IMR-90 (cell line): ENCODE measurements around the gene SERPINB5. TPM values are rescaled to one million over a fixed set of nuclear protein-coding genes. Genes with fewer than 3 reads are reported as not detected.

Source experiments
- ATAC-seq: fragments of 200-7000 bp; cut with Tn5 transposase; 2 replicates; pipeline ENCODE4 v1.9.1; 2020; ENCODE audit warnings: low read depth, mild to moderate bottlenecking, moderate library complexity
- BruUV-seq: library from RNA; stranded (reverse); fragments of 400-500 nt; replicated peaks from 2 replicates; lab custom pipeline; 2021; lab: Mats Ljungman, UMichigan
- CTCF ChIA-PET: fragments of 300-600 bp; formaldehyde crosslinking; extraction: SDS; loops from one replicate; lab custom pipeline; 2021; ENCODE audit warnings: antibody characterized with exemption; lab: Yijun Ruan, JAX
- POLR2A ChIA-PET: fragments of 300-600 bp; sonication (Branson Sonifier 250); formaldehyde crosslinking; loops from one replicate; lab custom pipeline; 2022; ENCODE audit warnings: antibody characterized with exemption; ENCODE audit not compliant: unreplicated experiment; lab: Charles Lee
- DNase-seq: peaks from one replicate; pipeline ENCODE4 v3.0.0; 2013
- H2AFZ ChIP-seq: replicated peaks from 2 replicates; pipeline ENCODE3; 2013; ENCODE audit warnings: low read length, mild to moderate bottlenecking; ENCODE audit not compliant: poor library complexity
- H2AK5ac ChIP-seq: 2 replicates; pipeline ENCODE4 v1.6.1; 2013; ENCODE audit warnings: low read depth, low read length, inconsistent platforms
- H2AK9ac ChIP-seq: replicated peaks from 2 replicates; pipeline ENCODE3; 2013; ENCODE audit warnings: mild to moderate bottlenecking, low read depth, low read length, moderate library complexity; ENCODE audit not compliant: poor library complexity
- H2BK120ac ChIP-seq: 2 replicates; pipeline ENCODE4 v1.6.1; 2013; ENCODE audit warnings: low read depth, low read length, inconsistent platforms
- H2BK15ac ChIP-seq: 3 replicates; pipeline ENCODE4 v1.6.1; 2013; ENCODE audit warnings: low read depth, low read length, inconsistent platforms
- H2BK20ac ChIP-seq: 2 replicates; pipeline ENCODE4 v1.6.1; 2013; ENCODE audit warnings: low read depth, mild to moderate bottlenecking, inconsistent platforms, low read length, moderate library complexity
- H2BK5ac ChIP-seq: 2 replicates; pipeline ENCODE4 v1.6.1; 2013; ENCODE audit warnings: mild to moderate bottlenecking, low read depth, low read length, inconsistent platforms; ENCODE audit not compliant: poor library complexity, severe bottlenecking
- H3K14ac ChIP-seq: replicated peaks from 2 replicates; pipeline ENCODE4 v1.6.1; 2013; ENCODE audit warnings: low read depth, low read length, inconsistent platforms
- H3K18ac ChIP-seq: 2 replicates; pipeline ENCODE4 v1.6.1; 2013; ENCODE audit warnings: low read depth, low read length, control low read depth
- H3K23ac ChIP-seq: 2 replicates; pipeline ENCODE4 v1.6.1; 2013; ENCODE audit warnings: low read depth, low read length, inconsistent platforms
- H3K27ac ChIP-seq: 2 replicates; pipeline ENCODE4 v1.5.1; 2013; ENCODE audit warnings: mild to moderate bottlenecking, control low read depth, low read length; ENCODE audit not compliant: insufficient read depth
- H3K27me3 ChIP-seq: 2 replicates; pipeline ENCODE4 v1.6.1; 2013; ENCODE audit warnings: low read length; ENCODE audit not compliant: control insufficient read depth, insufficient read depth
- H3K36me3 ChIP-seq: 2 replicates; pipeline ENCODE4 v1.6.1; 2013; ENCODE audit warnings: low read length, mixed read lengths; ENCODE audit not compliant: control insufficient read depth, insufficient read depth
- H3K4ac ChIP-seq: 2 replicates; pipeline ENCODE4 v1.6.1; 2013; ENCODE audit warnings: low read depth, low read length, inconsistent platforms
- H3K4me1 ChIP-seq: 2 replicates; pipeline ENCODE4 v1.6.1; 2013; ENCODE audit warnings: low read length, mixed read lengths; ENCODE audit not compliant: control insufficient read depth, insufficient read depth
- H3K4me2 ChIP-seq: 2 replicates; pipeline ENCODE4 v1.6.1; 2013; ENCODE audit warnings: low read depth, mild to moderate bottlenecking, control low read depth, low read length, moderate library complexity
- H3K4me3 ChIP-seq: 2 replicates; pipeline ENCODE4 v1.5.1; 2013; ENCODE audit warnings: low read depth, mild to moderate bottlenecking, control low read depth, low read length, moderate library complexity; ENCODE audit not compliant: insufficient read depth
- H3K56ac ChIP-seq: 2 replicates; pipeline ENCODE4 v1.6.1; 2013; ENCODE audit warnings: low read length, inconsistent platforms; ENCODE audit not compliant: insufficient read depth; ENCODE audit errors: extremely low read depth
- H3K79me1 ChIP-seq, 2 experiments: 2 replicates each; pipeline ENCODE4 v1.6.1; 2013; ENCODE audit warnings: low read length in 2 of 2, inconsistent platforms in 1 of 2, low read depth in 1 of 2
- H3K9ac ChIP-seq: 2 replicates; pipeline ENCODE4 v1.6.1; 2013; ENCODE audit warnings: low read depth, low read length, control low read depth
- H3K9me1 ChIP-seq: 2 replicates; pipeline ENCODE4 v1.6.1; 2013; ENCODE audit warnings: low read length, inconsistent platforms; ENCODE audit not compliant: insufficient read depth
- H3K9me3 ChIP-seq: 2 replicates; pipeline ENCODE4 v1.6.1; 2013; ENCODE audit warnings: low read length; ENCODE audit not compliant: control insufficient read depth, insufficient read depth
- H4K20me1 ChIP-seq: 2 replicates; pipeline ENCODE4 v1.6.1; 2013; ENCODE audit warnings: low read length, inconsistent platforms; ENCODE audit not compliant: insufficient read depth
- H4K5ac ChIP-seq: 2 replicates; pipeline ENCODE4 v1.6.1; 2013; ENCODE audit warnings: mild to moderate bottlenecking, low read depth, low read length, control low read depth
- H4K8ac ChIP-seq, 2 experiments: 2 replicates each; pipeline ENCODE4 v1.6.1; 2013; ENCODE audit warnings: low read depth in 2 of 2, low read length in 2 of 2, control low read depth in 1 of 2, inconsistent platforms in 1 of 2
- H4K91ac ChIP-seq: 2 replicates; pipeline ENCODE4 v1.6.1; 2013; ENCODE audit warnings: low read depth, low read length, inconsistent platforms; ENCODE audit not compliant: insufficient read depth
- BHLHE40 ChIP-seq: fragments of 150-350 bp; IDR thresholded peaks from 2 replicates; pipeline ENCODE4 v1.6.1; 2016; ENCODE audit warnings: mild to moderate bottlenecking, low read depth, low read length
- CEBPB ChIP-seq: IDR thresholded peaks from 2 replicates; pipeline ENCODE4 v1.6.1; 2012; ENCODE audit warnings: low read depth, low read length, improper control_type of control experiment
- CHD1 ChIP-seq: IDR thresholded peaks from 2 replicates; pipeline ENCODE4 v1.6.1; 2012; ENCODE audit warnings: low read depth, low read length, improper control_type of control experiment
- FOS ChIP-seq: fragments of 150-350 bp; IDR thresholded peaks from 2 replicates; pipeline ENCODE4 v1.6.1; 2016; ENCODE audit warnings: low read depth, low read length
- MAFK ChIP-seq: IDR thresholded peaks from 2 replicates; pipeline ENCODE4 v1.6.1; 2012; ENCODE audit warnings: low read depth, low read length, improper control_type of control experiment
- MAZ ChIP-seq: IDR thresholded peaks from 2 replicates; pipeline ENCODE4 v1.6.1; 2012; ENCODE audit warnings: low read depth, mild to moderate bottlenecking, low read length, improper control_type of control experiment, moderate library complexity, borderline replicate concordance
- MXI1 ChIP-seq: IDR thresholded peaks from 2 replicates; pipeline ENCODE4 v1.6.1; 2012; ENCODE audit warnings: low read depth, mild to moderate bottlenecking, low read length, moderate library complexity, borderline replicate concordance
- NFE2L2 ChIP-seq: fragments of 150-350 bp; IDR thresholded peaks from 2 replicates; pipeline ENCODE4 v1.6.1; 2016; ENCODE audit warnings: low read depth, mild to moderate bottlenecking, low read length
- POLR2A ChIP-seq: IDR thresholded peaks from 2 replicates; pipeline ENCODE4 v1.6.1; 2012; ENCODE audit warnings: mild to moderate bottlenecking, low read depth, low read length
- RAD21 ChIP-seq: IDR thresholded peaks from 2 replicates; pipeline ENCODE4 v1.6.1; 2012; ENCODE audit warnings: low read length, improper control_type of control experiment
- RCOR1 ChIP-seq: IDR thresholded peaks from 2 replicates; pipeline ENCODE4 v1.6.1; 2012; ENCODE audit warnings: mild to moderate bottlenecking, low read length, improper control_type of control experiment; ENCODE audit not compliant: insufficient replicate concordance
- RFX5 ChIP-seq: IDR thresholded peaks from 2 replicates; pipeline ENCODE4 v1.8.0; 2012; ENCODE audit warnings: low read depth, mild to moderate bottlenecking, low read length, moderate library complexity
- SMC3 ChIP-seq: fragments of 150-350 bp; IDR thresholded peaks from 2 replicates; pipeline ENCODE4 v1.6.1; 2016; ENCODE audit warnings: low read depth, mild to moderate bottlenecking, antibody characterized with exemption, low read length, moderate library complexity
- WGBS, 2 experiments: methylation state at CpG; one replicate each; pipeline versions ENCODE4 v1.1.5 to v1.1.7; 2013; ENCODE audit warnings: missing lambda C conversion rate in 2 of 2; ENCODE audit not compliant: insufficient read length in 1 of 2; ENCODE audit errors: extremely low coverage in 2 of 2; 5-methylcytosine and 5-hydroxymethylcytosine counted together
- dilution Hi-C: fragments of 300-500 bp; cut with HindIII; formaldehyde crosslinking; loops from one replicate; pipeline ENCODE4 v1.14.3; 2018; ENCODE audit warnings: low sequenced_read_pairs; ENCODE audit not compliant: unreplicated experiment
- in situ Hi-C: fragments of 300-500 bp; cut with MboI; formaldehyde crosslinking; loops from 3 replicates; pipeline ENCODE4 v1.14.3; 2019; ENCODE audit warnings: low sequenced_read_pairs, inconsistent platforms, mixed read lengths
- intact Hi-C: fragments of 100-400 bp; cut with micrococcal nuclease; formaldehyde crosslinking; loops from 2 replicates; pipeline ENCODE4 v1.10.0; 2022
- polyA plus RNA-seq, 3 experiments: library from polyadenylated mRNA; depleted of rRNA; stranded (reverse); fragments of >200 nt; gene quantifications; 2 replicates each; pipeline ENCODE4 v1.2.3, GENCODE V29; 2012; ENCODE audit warnings: low replicate concordance in 1 of 3
- total RNA-seq: library from RNA; depleted of rRNA; stranded (reverse); fragments of >200 nt; gene quantifications from 2 replicates; pipeline ENCODE4 v1.2.3, GENCODE V29; 2012
- TF ChIP-seq, protein P1 (sequence below): conservative IDR thresholded peaks from 2 replicates; pipeline ENCODE4 v1.5.1; 2012; ENCODE audit warnings: mild to moderate bottlenecking, low read depth, low read length, improper control_type of control experiment
- TF ChIP-seq, protein P2 (sequence below): fragments of 150-350 bp; IDR thresholded peaks from 2 replicates; pipeline ENCODE4 v1.6.1; 2017; ENCODE audit warnings: mild to moderate bottlenecking, antibody characterized with exemption, low read length, low read depth

The SERPINB5 gene
- total and polyA plus RNA-seq, 2 of the 4 experiments (the other 2 are of a cell fraction): not detected

DNA sequence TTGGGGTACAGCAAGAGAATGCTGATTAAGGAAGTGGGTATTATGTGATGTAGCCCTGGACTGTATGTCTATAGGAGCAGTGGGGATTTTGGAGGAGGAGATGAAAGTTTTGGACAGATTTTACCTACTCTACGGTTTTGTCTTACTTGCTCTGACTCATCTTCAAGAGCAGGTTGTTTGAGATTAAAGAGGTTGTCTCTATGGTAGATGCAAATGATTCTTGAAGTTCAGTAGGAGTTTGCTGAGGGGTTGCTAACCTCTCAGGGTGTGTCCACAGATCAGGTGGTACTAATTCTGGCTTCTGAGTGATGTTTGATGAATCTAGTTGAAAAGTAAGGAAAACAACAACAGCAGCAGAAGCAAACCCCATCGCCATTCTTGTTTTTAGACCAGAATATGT lies 55.7 kb downstream of the SERPINB5 start:
- H3K56ac ChIP-seq: no peak overlapping the region
- intact Hi-C loops: no loop called here
- H3K27ac ChIP-seq: no peak overlapping the region
- no peak overlapping the region for H3K23ac ChIP-seq
- dilution Hi-C loops: no loop called here
- no peak for DNase-seq
- no CpG with 5 or more reads among the region's 2 CpGs for WGBS, 2 experiments
- H4K20me1 ChIP-seq: no peaks in the 10 kb centered on the region
- H2AK5ac ChIP-seq: no peak overlapping the region
- H3K18ac ChIP-seq: no peak overlapping the region
- H3K14ac ChIP-seq: no peak overlapping the region
- POLR2A ChIA-PET: no interaction called here
- no TSS peak for BruUV-seq
- H3K27me3 ChIP-seq: peaks cover 4% of the 10 kb centered on the region; the same call in 1 of the 2 replicates
- H4K91ac ChIP-seq: no peak overlapping the region
- H3K9ac ChIP-seq: no peak overlapping the region
- no peak overlapping the region for H2BK120ac ChIP-seq
- in situ Hi-C loops: no loop called here
- H3K9me1 ChIP-seq: no peaks in the 10 kb centered on the region
- H3K4me3 ChIP-seq: no peak overlapping the region
- H3K9me3 ChIP-seq: peaks cover 2% of the 10 kb centered on the region; the same call in 1 of the 2 replicates
- H2BK5ac ChIP-seq: no peak overlapping the region
- H2AK9ac ChIP-seq: no peak overlapping the region
- H2BK15ac ChIP-seq: no peak overlapping the region
- H4K8ac ChIP-seq: no peak overlapping the region
- no peaks in the 10 kb centered on the region for H3K4me1 ChIP-seq
- CTCF ChIA-PET: no interaction called here
- H2AFZ ChIP-seq: no peak overlapping the region
- TF ChIP-seq MAZ (no peak), RFX5 (no peak), MAFK (no peak), NFE2L2 (no peak), FOS (no peak), SMC3 (no peak), BHLHE40 (no peak), RAD21 (no peak), MXI1 (no peak), CHD1 (no peak), POLR2A (no peak), CEBPB (no peak), RCOR1 (no peak)
- TF ChIP-seq, protein P1, sequence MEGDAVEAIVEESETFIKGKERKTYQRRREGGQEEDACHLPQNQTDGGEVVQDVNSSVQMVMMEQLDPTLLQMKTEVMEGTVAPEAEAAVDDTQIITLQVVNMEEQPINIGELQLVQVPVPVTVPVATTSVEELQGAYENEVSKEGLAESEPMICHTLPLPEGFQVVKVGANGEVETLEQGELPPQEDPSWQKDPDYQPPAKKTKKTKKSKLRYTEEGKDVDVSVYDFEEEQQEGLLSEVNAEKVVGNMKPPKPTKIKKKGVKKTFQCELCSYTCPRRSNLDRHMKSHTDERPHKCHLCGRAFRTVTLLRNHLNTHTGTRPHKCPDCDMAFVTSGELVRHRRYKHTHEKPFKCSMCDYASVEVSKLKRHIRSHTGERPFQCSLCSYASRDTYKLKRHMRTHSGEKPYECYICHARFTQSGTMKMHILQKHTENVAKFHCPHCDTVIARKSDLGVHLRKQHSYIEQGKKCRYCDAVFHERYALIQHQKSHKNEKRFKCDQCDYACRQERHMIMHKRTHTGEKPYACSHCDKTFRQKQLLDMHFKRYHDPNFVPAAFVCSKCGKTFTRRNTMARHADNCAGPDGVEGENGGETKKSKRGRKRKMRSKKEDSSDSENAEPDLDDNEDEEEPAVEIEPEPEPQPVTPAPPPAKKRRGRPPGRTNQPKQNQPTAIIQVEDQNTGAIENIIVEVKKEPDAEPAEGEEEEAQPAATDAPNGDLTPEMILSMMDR: no peak
- TF ChIP-seq, protein P2, sequence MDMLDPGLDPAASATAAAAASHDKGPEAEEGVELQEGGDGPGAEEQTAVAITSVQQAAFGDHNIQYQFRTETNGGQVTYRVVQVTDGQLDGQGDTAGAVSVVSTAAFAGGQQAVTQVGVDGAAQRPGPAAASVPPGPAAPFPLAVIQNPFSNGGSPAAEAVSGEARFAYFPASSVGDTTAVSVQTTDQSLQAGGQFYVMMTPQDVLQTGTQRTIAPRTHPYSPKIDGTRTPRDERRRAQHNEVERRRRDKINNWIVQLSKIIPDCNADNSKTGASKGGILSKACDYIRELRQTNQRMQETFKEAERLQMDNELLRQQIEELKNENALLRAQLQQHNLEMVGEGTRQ: no peak
- no peaks in the 10 kb centered on the region for H3K36me3 ChIP-seq
- H3K4me2 ChIP-seq: no peak overlapping the region
- no peak overlapping the region for H3K4ac ChIP-seq
- H3K79me1 ChIP-seq: no peaks in the 10 kb centered on the region
- no peak overlapping the region for H4K5ac ChIP-seq
- H2BK20ac ChIP-seq: no peak overlapping the region
- no peak for ATAC-seq
